ENCODE measurements around the gene USP24.
A peak's percentile ranks its signal among the peaks of the same experiment; 100 is the strongest.

Gene USP24

GRCh38 chr1:55078470-55078869 lies 136.7 kb downstream of the USP24 start:
- H3K4me3 ChIP-seq (ENCODE audit: low read depth, low read length) = no peak overlapping the region
- TF ChIP-seq CTCF (IDR thresholded peaks at IDR 0.05; ENCODE audit: low read depth, low read length, missing control alignments) = no peak
- DNase-seq (ENCODE audit: low read depth) = no peak

GRCh38 chr1:55076356-55076755 lies 138.8 kb downstream of the USP24 start:
- TF ChIP-seq CTCF (IDR thresholded peaks at IDR 0.05; ENCODE audit: low read depth, low read length, missing control alignments) = no peak
- DNase-seq (ENCODE audit: low read depth) = no peak
- no peak overlapping the region for H3K4me3 ChIP-seq (ENCODE audit: low read depth, low read length)

GRCh38 chr1:55074455-55074854 lies 140.7 kb downstream of the USP24 start:
- DNase-seq (ENCODE audit: low read depth) = no peak
- no peak overlapping the region for H3K4me3 ChIP-seq (ENCODE audit: low read depth, low read length)
- no peak for TF ChIP-seq CTCF (IDR thresholded peaks at IDR 0.05; ENCODE audit: low read depth, low read length, missing control alignments)

GRCh38 chr1:55073187-55073916 lies 141.8 kb downstream of the USP24 start:
- no peak for TF ChIP-seq CTCF (IDR thresholded peaks at IDR 0.05; ENCODE audit: low read depth, low read length, missing control alignments)
- DNase-seq (ENCODE audit: low read depth) = no peak
- H3K4me3 ChIP-seq (ENCODE audit: low read depth, low read length) = no peak overlapping the region

- TF ChIP-seq CTCF (IDR thresholded peaks at IDR 0.05; ENCODE audit: low read depth, low read length, missing control alignments) = peak; percentile 40
- H3K4me3 ChIP-seq (ENCODE audit: low read depth, low read length) = no peak overlapping the region
- no peak for DNase-seq (ENCODE audit: low read depth)
Observed at GRCh38 chr1:55071477-55071876, 143.7 kb downstream of the USP24 start.

GRCh38 chr1:55070293-55071164 lies 144.6 kb downstream of the USP24 start:
- no peak overlapping the region for H3K4me3 ChIP-seq (ENCODE audit: low read depth, low read length)
- no peak for TF ChIP-seq CTCF (IDR thresholded peaks at IDR 0.05; ENCODE audit: low read depth, low read length, missing control alignments)
- no peak for DNase-seq (ENCODE audit: low read depth)

Data from GM12864 (cell line).